Choroid plexus epithelial cell (primary cell): ENCODE data around the gene HMOX1.

Experiments used
- DNase-seq: peaks from one replicate; pipeline ENCODE4 v3.0.0-alpha.2; 2010; ENCODE audit warnings: low read depth
- H3K4me3 ChIP-seq: 2 replicates; pipeline ENCODE4 v1.5.1; 2011; ENCODE audit warnings: low read depth, mild to moderate bottlenecking, control low read depth, low read length, moderate library complexity
- CTCF ChIP-seq: conservative IDR thresholded peaks from 2 replicates; pipeline ENCODE4 v1.5.1; 2011; ENCODE audit warnings: low read depth, mild to moderate bottlenecking, control low read depth, inconsistent platforms, low read length, moderate library complexity

HMOX1 gene

GRCh38 chr22:35380013-35380412, 883 bp upstream of the HMOX1 start:
- TF ChIP-seq CTCF = no peak
- no peak for DNase-seq
- no peak overlapping the region for H3K4me3 ChIP-seq

- TF ChIP-seq CTCF = no peak
- H3K4me3 ChIP-seq = peak overlapping the region; percentile 81
- DNase-seq = no peak
These were observed 621 bp downstream of the HMOX1 start for GRCh38 chr22:35381424-35382009.

GRCh38 chr22:35383679-35384071, 2.8 kb downstream of the HMOX1 start:
- DNase-seq = no peak
- no peak overlapping the region for H3K4me3 ChIP-seq
- no peak for TF ChIP-seq CTCF

- TF ChIP-seq CTCF = no peak
- DNase-seq = no peak
- H3K4me3 ChIP-seq = no peak overlapping the region
These were observed 3.6 kb downstream of the HMOX1 start for GRCh38 chr22:35384527-35384926.

- no peak for DNase-seq
- no peak overlapping the region for H3K4me3 ChIP-seq
- TF ChIP-seq CTCF = no peak
These were observed 4.2 kb downstream of the HMOX1 start for GRCh38 chr22:35384975-35385588.

- no peak overlapping the region for H3K4me3 ChIP-seq
- DNase-seq = no peak
- TF ChIP-seq CTCF = no peak
These were observed 5.9 kb downstream of the HMOX1 start for GRCh38 chr22:35386670-35387288.

GRCh38 chr22:35390933-35391332, 10.0 kb downstream of the HMOX1 start:
- no peak overlapping the region for H3K4me3 ChIP-seq
- no peak for TF ChIP-seq CTCF
- no peak for DNase-seq
